GM04504 (cell line): ENCODE measurements around the gene SLC39A5.

ENCODE experiments used
- DNase-seq: peaks from one replicate; pipeline ENCODE4 v3.0.0-alpha.2; 2012; ENCODE audit warnings: low read depth

Gene SLC39A5

DNA sequence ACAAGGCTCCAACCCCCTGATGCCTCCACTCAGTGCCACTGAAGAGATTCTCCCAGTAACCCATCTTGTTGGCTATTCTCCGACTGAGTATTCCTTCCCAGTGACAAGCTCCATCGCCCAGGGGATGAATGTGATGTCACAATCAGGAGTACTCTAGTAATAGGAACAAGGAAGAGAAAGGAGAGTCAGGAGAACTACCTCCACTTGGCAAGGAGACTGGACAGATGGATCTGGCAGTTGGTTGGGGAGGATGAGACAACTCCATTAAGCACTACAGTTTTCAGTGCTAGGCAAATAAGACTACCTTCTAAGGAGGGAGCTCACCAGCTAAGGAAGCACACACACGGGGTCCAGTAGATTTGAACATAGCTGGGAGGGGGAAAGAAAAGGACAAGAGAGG, 13.4 kb upstream of the SLC39A5 start:
- DNase-seq: no peak

DNA sequence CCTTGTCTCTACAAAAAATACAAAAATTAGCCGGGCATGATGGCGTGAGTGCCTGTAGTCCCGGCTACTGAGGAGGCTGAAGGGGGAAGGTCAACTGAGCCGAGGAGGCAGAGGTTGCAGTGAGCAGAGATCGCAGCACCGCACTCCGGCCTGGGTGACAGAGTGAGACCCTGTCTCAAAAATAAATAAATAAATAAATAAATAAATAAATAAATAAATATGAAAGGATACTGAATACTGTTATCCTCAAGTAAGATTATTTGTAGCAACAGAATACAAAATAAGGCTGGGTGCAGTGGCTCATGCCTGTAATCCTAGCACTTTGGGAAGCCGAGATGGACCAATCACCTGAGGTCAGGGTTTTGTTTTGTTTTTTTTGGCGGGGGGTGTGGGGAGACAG, 10.0 kb upstream of the SLC39A5 start:
- DNase-seq: no peak

DNA sequence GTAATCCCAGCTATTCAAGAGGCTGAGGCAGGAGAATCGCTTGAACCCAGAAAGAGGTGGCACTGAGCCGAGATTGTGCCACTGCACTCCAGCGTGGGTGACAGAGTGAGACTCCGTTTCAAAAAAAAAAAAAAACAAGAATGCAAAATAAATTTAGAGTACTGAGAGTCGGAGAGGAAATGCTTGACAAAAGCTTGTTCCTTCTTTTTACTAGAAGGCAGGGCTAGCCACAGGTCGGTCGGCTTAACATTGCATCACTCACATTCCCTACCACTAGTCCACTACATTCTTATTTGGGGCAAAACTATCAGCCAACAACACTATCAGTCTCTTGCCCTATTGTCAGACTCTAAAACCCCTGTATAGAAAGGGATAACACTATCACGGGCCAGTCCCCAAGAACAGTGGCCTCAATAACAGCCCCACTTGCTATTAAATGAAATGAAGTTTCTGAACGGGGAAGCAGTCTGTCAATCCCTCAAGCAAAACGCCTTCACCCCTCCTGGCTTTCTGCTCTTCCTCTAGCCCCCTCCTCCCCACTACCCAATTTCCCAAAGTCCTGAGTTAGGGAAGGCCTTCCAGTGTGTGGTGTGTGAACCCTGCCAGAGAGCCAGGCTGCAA, 9.1 kb upstream of the SLC39A5 start:
- DNase-seq: no peak

DNA sequence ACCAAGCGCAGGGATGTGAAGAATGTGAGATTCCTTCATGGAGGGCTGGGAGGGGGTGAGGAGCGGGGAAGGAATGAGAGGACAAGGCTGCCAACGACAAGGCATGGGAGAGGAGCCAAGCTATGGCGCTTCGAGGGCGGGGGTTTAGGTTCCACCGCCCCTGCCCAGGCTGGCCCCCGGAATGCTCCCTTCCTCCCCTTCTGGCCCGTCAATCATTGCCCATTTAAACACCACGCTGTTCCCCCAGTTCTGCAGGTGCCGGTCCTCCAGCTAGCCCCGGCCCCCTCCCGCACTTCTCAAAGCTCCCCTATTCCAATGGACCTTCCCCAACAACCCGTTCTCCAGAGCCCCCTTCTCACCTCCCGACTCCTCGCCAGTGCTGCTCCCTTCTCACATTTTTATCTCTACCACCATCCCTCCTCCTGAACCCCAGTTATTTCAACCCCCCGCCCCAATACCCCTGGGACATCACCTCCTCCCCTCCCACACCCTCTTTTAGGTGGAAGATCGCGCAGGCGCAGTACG, 8.6 kb upstream of the SLC39A5 start:
- peak; percentile 57 for DNase-seq

DNA sequence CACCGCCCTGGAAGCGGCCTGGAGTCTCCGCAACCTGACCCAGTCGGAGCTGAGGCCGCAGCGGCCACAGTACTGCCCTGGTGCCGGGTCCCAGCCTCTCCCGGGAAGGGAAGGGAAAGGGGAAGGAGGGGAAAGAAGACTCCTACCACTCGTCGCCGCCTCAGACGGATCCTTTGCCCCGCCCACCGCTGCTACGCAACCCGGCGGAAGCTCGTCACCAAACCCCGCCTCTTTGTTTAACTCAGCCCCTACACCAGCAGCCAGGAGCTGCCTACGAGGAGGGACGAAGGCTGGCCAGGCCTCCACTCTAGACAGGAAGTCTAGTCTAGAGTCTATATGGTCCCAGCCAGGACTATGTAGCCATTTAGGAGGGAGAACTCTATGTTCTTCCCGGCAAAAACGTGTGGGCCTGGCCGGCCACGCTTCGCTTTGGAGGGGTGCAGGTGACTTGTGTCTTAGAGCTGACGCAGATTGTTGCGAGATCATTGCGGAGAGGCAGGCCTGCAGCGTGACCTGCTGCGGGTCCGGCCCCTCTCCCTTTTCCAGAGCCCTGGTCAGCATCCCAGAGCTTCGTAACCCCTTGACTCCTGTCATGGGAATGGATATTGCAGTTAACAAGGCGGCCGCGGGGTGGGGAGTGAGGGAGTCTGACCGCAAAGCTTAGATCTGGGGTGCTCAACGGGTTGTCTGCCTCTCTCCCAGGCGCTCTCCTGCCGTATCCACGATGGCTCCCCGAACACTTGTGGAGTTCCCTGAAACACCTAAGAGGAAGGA, 7.9 kb upstream of the SLC39A5 start, which contains the start of gene RNF41:
Gene RNF41, minus strand, starts transcription at position 166 of the 774 bp plus-strand sequence. CDS start 7,875 bp downstream, outside the sequence.
- peak; percentile 93 for DNase-seq

DNA sequence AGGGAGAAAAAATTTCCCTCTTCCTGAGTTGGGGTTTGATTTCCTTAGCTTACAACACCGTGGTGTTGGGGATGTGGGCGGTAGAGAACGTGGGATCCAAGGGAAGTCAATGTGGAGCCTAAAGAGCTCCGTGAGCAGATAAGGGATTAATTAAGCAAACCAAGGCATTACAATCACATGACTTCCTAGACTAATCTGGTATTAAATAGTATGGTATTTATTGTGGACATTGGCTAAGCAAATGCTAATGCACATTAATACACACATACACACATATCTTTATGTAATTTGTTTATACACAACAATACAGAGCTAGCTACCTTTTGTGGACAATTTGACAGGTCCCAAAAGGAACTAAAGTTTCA, 7.3 kb upstream of the SLC39A5 start:
- no peak for DNase-seq

DNA sequence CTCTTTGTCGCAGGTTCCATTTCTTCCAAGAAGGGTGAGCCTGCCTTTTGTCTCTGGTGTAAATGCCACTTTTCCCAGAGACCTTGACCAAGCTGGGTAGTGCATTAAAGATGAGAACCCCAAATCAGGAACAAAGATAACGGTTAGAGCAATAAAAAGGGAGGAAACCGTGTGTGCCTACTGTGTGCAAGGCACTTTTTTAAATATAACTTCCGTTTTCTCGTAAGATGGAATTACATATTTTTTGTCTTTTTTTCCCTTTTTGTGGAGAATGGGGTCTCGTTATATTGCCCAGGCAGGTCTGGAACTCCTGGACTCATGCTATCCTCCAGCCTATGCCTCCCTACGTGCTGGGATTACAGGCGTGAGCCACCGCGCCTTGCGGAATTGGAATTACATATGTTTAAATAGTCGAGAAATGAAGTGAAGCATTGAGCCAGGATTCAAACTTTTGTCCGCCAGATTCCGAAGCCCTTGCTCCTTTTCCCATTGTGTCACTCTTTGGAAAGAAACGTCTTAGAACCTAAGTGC, 6.2 kb upstream of the SLC39A5 start:
- DNase-seq: no peak

DNA sequence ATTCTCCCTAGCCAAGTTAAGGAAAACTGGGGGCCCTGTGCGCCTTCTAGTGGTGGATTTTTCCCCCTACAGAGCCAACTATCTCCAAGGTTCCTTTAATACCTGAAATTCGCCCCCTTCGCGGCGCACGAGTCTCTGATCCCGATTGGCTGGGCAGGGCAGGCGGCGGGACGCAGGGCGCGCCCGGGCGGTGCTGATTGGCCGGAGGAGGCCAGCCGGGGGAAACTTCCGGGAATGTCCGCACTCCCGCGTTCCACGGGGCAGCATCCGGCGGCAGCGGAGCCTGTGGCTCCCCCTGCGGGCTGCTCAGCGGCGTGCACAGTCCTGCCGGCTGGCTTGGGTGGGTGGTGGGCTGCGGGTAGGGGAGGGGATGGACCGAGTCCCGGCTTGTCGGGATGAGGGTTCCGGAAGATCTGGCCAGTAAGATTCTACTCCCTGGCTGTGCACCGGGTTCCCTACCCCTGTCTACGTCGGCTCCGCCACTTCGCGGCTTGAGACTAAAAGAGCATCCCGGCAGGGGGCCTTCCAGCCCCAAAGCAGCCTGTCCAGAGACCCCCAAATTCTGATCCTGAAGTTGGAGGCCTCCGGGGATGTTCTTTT, 5.6 kb upstream of the SLC39A5 start, which contains the start of gene NABP2:
Gene NABP2, plus strand, starts transcription at position 241 of the 600 bp plus-strand sequence. CDS start 515 bp downstream, outside the sequence.
- peak; percentile 97 for DNase-seq

DNA sequence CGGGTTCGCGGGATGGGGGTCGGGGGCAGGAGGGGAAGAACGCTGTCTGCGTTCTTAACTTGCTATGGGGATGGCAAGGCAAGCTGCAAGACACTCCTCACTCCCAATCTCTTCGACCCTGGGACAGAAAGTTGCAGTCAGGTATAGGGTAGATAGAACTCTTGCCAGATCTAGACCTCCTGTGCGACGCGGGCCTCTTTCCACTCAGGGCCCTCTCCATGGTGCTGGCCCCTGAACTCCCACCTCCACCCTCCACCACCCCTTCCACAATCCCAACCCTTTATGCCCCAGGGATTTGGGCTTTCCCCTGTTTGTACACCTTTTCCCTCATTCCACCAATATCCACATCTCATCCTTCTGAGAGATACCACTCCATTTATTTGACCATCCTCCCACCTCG, 4.9 kb upstream of the SLC39A5 start:
- no peak for DNase-seq

DNA sequence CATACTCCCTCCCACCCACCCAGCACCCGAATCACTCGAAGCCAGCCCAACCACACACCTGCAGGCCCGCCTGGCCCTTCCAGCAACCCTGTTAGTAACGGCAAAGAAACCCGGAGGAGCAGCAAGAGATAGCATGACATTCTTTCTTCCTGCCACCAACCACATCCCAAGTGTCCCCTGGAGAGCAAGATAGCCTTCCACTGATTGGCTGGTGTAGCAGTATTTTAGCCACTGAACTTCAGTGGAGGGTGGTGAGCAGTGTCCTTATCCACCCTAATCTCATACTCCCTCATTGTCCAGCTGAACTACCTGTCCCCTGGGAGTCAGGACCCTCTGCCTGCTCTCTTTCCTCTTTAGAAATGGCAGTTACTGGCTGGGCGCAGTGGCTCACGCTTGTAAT, 769 bp upstream of the SLC39A5 start:
- no peak for DNase-seq

DNA sequence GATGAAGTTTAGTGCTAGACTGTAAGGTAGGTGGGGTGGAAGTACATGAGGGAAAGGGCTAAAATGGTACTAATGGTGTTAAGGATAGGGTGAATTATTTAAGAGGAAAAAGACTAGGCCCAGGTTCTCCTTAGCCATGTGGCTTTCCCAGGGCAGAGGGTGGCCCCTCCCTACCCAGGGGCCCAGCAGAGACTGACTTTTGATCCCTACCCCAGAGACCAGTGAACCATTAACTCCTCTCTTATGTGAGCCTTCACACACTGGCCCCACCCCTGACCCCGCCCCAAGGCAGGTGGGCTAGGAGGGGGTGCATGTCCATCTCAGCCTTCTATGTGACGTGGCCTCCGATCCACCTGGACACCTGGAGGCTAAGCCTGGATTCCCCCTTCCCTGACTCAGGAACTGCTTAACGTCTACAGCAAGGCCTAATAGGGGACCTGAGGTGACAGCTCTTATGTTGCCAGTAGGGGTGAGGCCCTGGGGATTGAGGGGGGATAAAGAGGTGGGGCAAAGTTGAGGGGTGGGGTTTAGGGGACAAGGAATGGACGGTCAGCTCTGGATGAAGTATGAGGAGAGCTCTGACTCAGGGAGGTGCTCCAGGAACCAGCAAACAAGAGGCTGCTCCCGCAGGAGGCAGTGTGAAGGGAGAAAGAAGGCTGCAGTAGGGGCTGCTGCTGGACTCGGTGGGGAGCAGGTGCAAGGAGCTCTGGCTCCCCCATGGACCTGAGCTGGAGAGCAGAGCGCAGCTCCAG, 757 bp downstream of the SLC39A5 start:
- DNase-seq: no peak

DNA sequence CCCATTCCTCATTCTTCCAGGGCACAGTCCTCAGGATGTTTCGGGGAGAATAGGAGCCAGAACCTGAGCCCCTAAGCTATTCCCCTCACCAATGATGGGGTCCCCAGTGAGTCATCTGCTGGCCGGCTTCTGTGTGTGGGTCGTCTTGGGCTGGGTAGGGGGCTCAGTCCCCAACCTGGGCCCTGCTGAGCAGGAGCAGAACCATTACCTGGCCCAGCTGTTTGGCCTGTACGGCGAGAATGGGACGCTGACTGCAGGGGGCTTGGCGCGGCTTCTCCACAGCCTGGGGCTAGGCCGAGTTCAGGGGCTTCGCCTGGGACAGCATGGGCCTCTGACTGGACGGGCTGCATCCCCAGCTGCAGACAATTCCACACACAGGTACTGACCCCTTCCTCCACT, 1.3 kb downstream of the SLC39A5 start:
- no peak for DNase-seq

DNA sequence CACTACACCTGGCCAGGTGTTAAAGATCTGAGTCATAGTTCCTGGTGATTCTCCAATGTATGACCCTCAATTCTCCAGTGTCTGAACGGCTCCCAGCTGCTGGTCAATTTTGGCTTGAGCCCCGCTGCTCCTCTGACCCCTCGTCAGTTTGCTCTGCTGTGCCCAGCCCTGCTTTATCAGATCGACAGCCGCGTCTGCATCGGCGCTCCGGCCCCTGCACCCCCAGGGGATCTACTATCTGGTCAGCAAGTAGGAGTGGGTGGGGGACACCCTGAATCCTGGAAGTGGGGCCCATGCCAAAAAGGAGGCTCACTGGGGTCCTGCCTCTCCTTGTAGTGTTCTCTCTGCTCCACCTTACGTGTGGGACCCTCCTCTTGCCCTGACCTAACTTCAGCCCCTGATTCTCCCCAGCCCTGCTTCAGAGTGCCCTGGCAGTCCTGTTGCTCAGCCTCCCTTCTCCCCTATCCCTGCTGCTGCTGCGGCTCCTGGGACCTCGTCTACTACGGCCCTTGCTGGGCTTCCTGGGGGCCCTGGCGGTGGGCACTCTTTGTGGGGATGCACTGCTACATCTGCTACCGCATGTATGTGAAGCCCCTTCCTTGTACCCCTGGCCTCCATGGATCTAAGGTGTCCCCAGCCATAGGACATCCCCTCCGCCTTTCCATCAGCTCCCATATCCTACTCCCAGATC, 5.0 kb downstream of the SLC39A5 start:
- no peak for DNase-seq

DNA sequence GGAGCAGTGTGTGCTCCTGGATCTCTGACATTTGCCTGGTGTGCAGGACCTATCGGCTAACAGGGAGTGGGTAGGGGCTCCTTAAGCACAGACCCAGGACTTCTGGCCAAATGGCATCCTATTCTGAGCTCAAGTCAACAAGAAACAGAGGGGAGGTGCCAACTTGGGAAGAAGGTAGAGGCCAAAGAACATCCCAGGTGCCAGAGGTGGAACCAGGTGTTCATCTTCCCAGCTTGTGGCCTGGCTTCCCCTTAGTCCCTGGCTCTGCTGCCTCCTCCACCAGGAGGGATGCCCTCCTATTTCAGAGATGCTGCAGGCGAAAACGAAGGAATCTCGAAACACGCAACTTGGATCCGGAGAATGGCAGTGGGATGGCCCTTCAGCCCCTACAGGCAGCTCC, 6.2 kb downstream of the SLC39A5 start:
- no peak for DNase-seq

DNA sequence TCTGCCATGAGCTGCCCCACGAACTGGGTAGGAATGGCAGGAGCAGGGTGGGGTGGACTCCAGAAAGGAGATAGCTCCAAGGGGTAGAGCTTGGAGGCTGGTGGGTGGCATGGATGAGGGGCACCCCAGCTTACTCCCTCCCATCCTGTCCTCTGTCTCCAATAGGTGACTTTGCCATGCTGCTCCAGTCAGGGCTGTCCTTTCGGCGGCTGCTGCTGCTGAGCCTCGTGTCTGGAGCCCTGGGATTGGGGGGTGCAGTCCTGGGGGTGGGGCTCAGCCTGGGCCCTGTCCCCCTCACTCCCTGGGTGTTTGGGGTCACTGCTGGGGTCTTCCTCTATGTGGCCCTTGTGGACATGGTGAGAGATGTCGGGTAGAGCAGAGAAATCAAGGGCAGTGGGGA, 7.1 kb downstream of the SLC39A5 start:
- no peak for DNase-seq

DNA sequence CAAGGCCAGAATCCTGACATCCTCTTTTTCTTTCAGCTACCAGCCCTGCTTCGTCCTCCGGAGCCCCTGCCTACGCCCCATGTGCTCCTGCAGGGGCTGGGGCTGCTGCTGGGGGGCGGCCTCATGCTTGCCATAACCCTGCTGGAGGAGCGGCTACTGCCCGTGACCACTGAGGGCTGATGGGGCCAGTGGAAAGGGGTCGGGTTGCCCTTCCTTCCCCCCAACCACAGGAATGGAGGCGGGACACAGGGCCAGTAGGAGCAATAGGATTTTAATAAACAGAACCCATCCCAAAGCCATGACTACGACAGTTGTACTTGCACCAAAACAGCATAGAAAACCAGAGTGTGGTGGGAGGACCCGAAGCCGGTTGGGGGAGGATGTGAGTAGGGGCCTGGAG, 7.7 kb downstream of the SLC39A5 start:
- no peak for DNase-seq

DNA sequence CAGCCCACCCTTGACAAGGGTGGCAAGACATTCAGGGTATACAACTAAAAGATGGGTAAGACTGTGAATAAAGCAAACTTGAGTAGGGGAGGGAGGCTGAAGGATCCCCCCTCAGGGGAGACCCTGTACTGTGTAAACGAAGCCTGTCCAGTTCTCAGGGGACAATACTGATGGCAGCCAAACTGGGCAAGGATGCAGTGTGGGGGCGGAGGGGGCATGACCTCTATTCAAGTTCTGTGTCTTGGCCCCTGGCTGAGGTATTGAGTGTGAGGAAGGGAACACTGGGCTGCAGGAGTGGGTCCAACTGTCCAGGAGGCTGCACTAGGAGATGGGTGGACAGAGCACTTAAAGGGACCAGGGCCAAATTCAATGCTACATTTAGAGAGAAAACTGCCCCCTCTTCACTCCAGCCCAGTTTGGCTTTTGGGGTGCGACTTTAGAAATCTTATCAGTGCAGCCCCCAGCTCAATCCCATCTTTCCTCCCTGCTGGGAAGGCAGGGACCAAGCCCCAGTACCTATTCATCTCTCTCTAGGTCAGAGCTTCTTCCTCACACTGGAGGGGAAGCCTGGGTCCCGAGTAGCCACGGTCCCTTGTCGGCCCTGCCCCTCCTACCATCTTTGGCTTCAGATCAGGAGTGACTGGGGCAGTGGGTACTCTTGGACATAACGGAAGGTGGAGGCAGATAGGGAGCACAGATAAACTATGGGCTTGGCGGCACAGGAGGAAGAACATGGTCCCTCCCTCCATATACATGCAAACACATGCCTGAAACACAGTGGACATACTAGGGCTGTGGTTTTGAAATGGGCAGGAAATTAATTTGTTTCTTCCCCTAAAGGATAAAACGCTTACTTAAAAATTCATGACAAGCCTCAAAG, 11.8 kb downstream of the SLC39A5 start:
- DNase-seq: no peak

DNA sequence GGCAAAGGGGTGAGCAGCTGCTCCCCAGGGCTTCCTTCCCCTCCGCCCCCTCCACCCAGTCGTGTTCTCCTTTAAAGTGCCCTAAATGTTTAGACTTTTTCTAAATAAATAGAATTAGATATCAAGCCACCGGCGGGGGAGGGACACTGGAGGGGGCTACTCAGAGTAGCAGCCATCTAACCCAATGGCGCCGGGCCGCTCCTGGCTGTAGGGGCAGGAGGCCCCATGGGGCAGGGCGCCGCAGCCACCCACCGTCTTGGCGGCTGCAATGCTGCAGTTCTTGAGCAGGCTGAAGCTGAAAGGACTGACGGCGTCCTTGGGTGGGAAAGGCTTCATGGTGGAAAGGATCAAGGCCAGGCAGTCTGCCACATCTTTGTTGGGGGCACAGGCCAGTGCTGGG, 13.1 kb downstream of the SLC39A5 start:
- DNase-seq: no peak

DNA sequence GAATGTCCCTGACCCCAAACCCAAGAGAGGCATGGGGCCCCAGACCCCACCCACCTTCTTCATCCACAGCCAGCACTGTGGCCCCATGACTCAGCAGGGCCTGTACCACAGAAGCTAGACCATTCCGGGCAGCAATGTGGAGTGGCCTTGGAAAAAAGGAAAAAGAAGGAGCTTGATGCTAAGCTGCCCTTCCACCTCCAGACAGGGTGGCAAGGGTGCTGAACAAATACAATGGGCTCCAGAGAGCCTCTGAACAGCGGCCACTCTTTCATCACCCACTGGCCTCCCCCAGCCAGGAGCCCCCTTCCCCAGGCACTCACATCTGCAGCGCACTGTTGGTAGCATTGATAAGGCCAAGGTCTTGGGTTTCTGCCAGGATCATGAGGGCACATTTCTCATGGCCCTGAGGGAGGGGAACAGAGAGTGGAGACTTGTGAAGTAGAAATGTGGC, 13.9 kb downstream of the SLC39A5 start:
- no peak for DNase-seq

DNA sequence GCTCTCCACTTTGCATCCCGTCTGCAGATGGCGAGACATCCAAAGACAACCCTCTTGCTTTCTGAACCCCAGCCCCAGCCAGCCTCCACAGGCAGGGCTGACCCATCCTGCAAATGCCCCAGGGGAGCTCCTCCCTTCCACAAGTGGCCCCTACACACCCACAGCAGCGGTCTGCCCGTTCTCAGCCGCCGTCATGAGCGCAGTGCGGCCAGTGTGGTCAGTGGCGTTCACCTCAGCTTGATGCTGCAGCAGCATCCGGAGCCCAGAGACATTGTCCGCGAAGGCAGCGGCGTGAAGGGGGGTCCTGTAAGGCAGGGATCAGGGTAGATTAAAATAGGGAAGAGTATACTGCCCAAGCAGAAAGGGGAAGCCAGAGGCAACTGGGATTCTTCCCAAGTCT, 14.6 kb downstream of the SLC39A5 start:
- DNase-seq: no peak
